HEK293T (cell line): Measurements from ENCODE around the gene PRKCE.

ENCODE experiments used
- CTCF ChIA-PET: fragments of 350-600 bp; formaldehyde crosslinking; extraction: SDS; loops from one replicate; lab custom pipeline; 2021; ENCODE audit warnings: antibody characterized with exemption, inconsistent platforms; lab: Yijun Ruan, JAX
- POLR2A ChIA-PET: fragments of 350-600 bp; formaldehyde crosslinking; extraction: SDS; loops from one replicate; lab custom pipeline; 2020; ENCODE audit warnings: antibody characterized with exemption, inconsistent platforms; lab: Yijun Ruan, JAX
- DNase-seq: peaks from one replicate; pipeline ENCODE4 v3.0.0; 2012; ENCODE audit warnings: mixed read lengths; ENCODE audit errors: extremely low spot score
- ARNT ChIP-seq: fragments of 450-650 bp; IDR thresholded peaks from 2 replicates; pipeline ENCODE4 v1.6.1; 2017; ENCODE audit warnings: mild to moderate bottlenecking
- BHLHE40 ChIP-seq: fragments of 450-650 bp; IDR thresholded peaks from 2 replicates; pipeline ENCODE4 v1.6.1; 2016; ENCODE audit warnings: mild to moderate bottlenecking, moderate library complexity, borderline replicate concordance
- CTBP1 ChIP-seq: fragments of 450-650 bp; IDR thresholded peaks from 2 replicates; pipeline ENCODE4 v1.6.1; 2016; ENCODE audit warnings: borderline replicate concordance
- ELF4 ChIP-seq: fragments of 450-650 bp; IDR thresholded peaks from 2 replicates; pipeline ENCODE4 v1.6.1; 2017; ENCODE audit warnings: antibody characterized with exemption
- FOXA1 ChIP-seq: fragments of 450-650 bp; IDR thresholded peaks from 2 replicates; pipeline ENCODE4 v1.6.1; 2016; ENCODE audit warnings: mild to moderate bottlenecking
- FOXK2 ChIP-seq: fragments of 450-650 bp; IDR thresholded peaks from 2 replicates; pipeline ENCODE4 v1.6.1; 2016; ENCODE audit warnings: mild to moderate bottlenecking
- FOXM1 ChIP-seq: fragments of 450-650 bp; IDR thresholded peaks from 2 replicates; pipeline ENCODE4 v1.6.1; 2017; ENCODE audit warnings: mild to moderate bottlenecking, borderline replicate concordance
- HDGF ChIP-seq: fragments of 450-650 bp; IDR thresholded peaks from 2 replicates; pipeline ENCODE4 v1.6.1; 2017; ENCODE audit warnings: antibody characterized with exemption, borderline replicate concordance
- L3MBTL2 ChIP-seq: fragments of 450-650 bp; conservative IDR thresholded peaks from 2 replicates; pipeline ENCODE4 v1.6.1; 2016; ENCODE audit warnings: mild to moderate bottlenecking
- LEF1 ChIP-seq: fragments of 450-650 bp; IDR thresholded peaks from 2 replicates; pipeline ENCODE4 v1.6.1; 2017; ENCODE audit warnings: mild to moderate bottlenecking, borderline replicate concordance
- NFRKB ChIP-seq: fragments of 450-650 bp; IDR thresholded peaks from 2 replicates; pipeline ENCODE4 v1.6.1; 2016; ENCODE audit warnings: mild to moderate bottlenecking, moderate library complexity
- PKNOX1 ChIP-seq: fragments of 450-650 bp; IDR thresholded peaks from 2 replicates; pipeline ENCODE4 v1.6.1; 2016
- SP1 ChIP-seq: fragments of 450-650 bp; IDR thresholded peaks from 2 replicates; pipeline ENCODE4 v1.6.1; 2017
- SUZ12 ChIP-seq: fragments of 450-650 bp; IDR thresholded peaks from 2 replicates; pipeline ENCODE4 v1.6.1; 2016; ENCODE audit warnings: mild to moderate bottlenecking
- TARDBP ChIP-seq: fragments of 450-650 bp; IDR thresholded peaks from 2 replicates; pipeline ENCODE4 v1.6.1; 2016
- ZNF384 ChIP-seq: fragments of 450-650 bp; IDR thresholded peaks from 2 replicates; pipeline ENCODE4 v1.6.1; 2016

Gene PRKCE

GRCh38 chr2:46074501-46074900 is 423.0 kb downstream of the PRKCE start:
- TF ChIP-seq PKNOX1 (no peak), BHLHE40 (no peak)
- ChIA-PET POLR2A (no interaction called here), CTCF (no interaction called here)
- no peak for DNase-seq

GRCh38 chr2:46075848-46076247 is 424.4 kb downstream of the PRKCE start:
- POLR2A ChIA-PET, result no interaction called here
- DNase-seq, result no peak
- TF ChIP-seq CTBP1, result no peak
- TF ChIP-seq PKNOX1, result no peak
- no peak for TF ChIP-seq LEF1
- no peak for TF ChIP-seq ELF4
- no peak for TF ChIP-seq HDGF
- TF ChIP-seq BHLHE40, result no peak
- CTCF ChIA-PET, result no interaction called here

GRCh38 chr2:46076251-46076650 is 424.8 kb downstream of the PRKCE start:
- TF ChIP-seq SUZ12 (no peak), NFRKB (no peak), SP1 (no peak), FOXK2 (no peak), PKNOX1 (no peak), CTBP1 (no peak), ZNF384 (no peak), LEF1 (no peak), BHLHE40 (no peak), ELF4 (no peak), TARDBP (no peak), ARNT (no peak), FOXM1 (no peak), FOXA1 (no peak), L3MBTL2 (no peak), HDGF (no peak)
- ChIA-PET POLR2A (no interaction called here), CTCF (no interaction called here)
- no peak for DNase-seq

GRCh38 chr2:46076875-46077274 is 425.4 kb downstream of the PRKCE start:
- POLR2A ChIA-PET, result no interaction called here

GRCh38 chr2:46077522-46078107 is 426.1 kb downstream of the PRKCE start:
- POLR2A ChIA-PET, result no interaction called here
- CTCF ChIA-PET, result no interaction called here
- no peak for TF ChIP-seq HDGF
- no peak for TF ChIP-seq FOXK2
- TF ChIP-seq BHLHE40, result no peak
- no peak for TF ChIP-seq L3MBTL2
- no peak for TF ChIP-seq NFRKB
- TF ChIP-seq FOXM1, result no peak
- no peak for TF ChIP-seq LEF1
- no peak for TF ChIP-seq SUZ12
- TF ChIP-seq ARNT, result no peak
- TF ChIP-seq PKNOX1, result no peak
- TF ChIP-seq SP1, result no peak
- TF ChIP-seq ELF4, result no peak
- no peak for TF ChIP-seq TARDBP
- no peak for TF ChIP-seq FOXA1
- no peak for TF ChIP-seq CTBP1
- TF ChIP-seq ZNF384, result no peak

More at GRCh38 chr2:46076875-46077274, 425.4 kb downstream of the PRKCE start:
- CTCF ChIA-PET, result no interaction called here
- no peak for TF ChIP-seq FOXA1
- no peak for TF ChIP-seq ARNT
- TF ChIP-seq SUZ12, result no peak
- no peak for TF ChIP-seq ZNF384
- no peak for TF ChIP-seq FOXK2
- no peak for TF ChIP-seq SP1
- TF ChIP-seq CTBP1, result no peak
- no peak for TF ChIP-seq TARDBP
- no peak for TF ChIP-seq FOXM1
- no peak for TF ChIP-seq PKNOX1
- no peak for TF ChIP-seq NFRKB
- TF ChIP-seq HDGF, result no peak
- no peak for TF ChIP-seq LEF1
- no peak for TF ChIP-seq BHLHE40
- TF ChIP-seq L3MBTL2, result no peak
- no peak for TF ChIP-seq ELF4
- DNase-seq, result no peak

More at GRCh38 chr2:46077522-46078107, 426.1 kb downstream of the PRKCE start:
- no peak for DNase-seq
